Sigmoid colon (tissue), 7 donors: ENCODE measurements around the gene ARHGAP33. TPM values are rescaled to one million over a fixed set of nuclear protein-coding genes. Genes with fewer than 3 reads are reported as not detected.
A peak's percentile ranks its signal among the peaks of the same experiment; 100 is the strongest.

Experiments
- DNase-seq: peaks from one replicate; pipeline ENCODE4 v3.0.0-alpha.2; 2019
- H3K27ac ChIP-seq, 4 donors: fragments of 200-600 bp; sonication (generic); one replicate each; pipeline ENCODE4 v1.5.1; 2016 to 2019; ENCODE audit warnings: mild to moderate bottlenecking in 1 of 4
- H3K27me3 ChIP-seq, 3 donors: fragments of 200-600 bp; sonication (generic); one replicate each; pipeline ENCODE4 v1.5.1; 2019; ENCODE audit warnings: mild to moderate bottlenecking in 1 of 3
- H3K36me3 ChIP-seq, 4 donors: fragments of 200-600 bp; sonication (generic); one replicate each; pipeline ENCODE4 v1.5.1; 2016 to 2019
- H3K4me1 ChIP-seq, 4 donors: fragments of 200-600 bp; sonication (generic); one replicate each; pipeline ENCODE4 v1.5.1; 2017 to 2019
- H3K4me3 ChIP-seq, 4 donors: fragments of 200-600 bp; sonication (generic); one replicate each; pipeline ENCODE4 v1.5.1; 2017 to 2019; ENCODE audit warnings: mild to moderate bottlenecking in 2 of 4, moderate library complexity in 1 of 4
- H3K9me3 ChIP-seq, 4 donors: fragments of 200-600 bp in 3 of 4; sonication (generic) in 3 of 4; one replicate each; pipeline versions ENCODE4 v1.5.1 to v1.6.1; 2013 to 2019
- CTCF ChIP-seq, 4 experiments: fragments of 450-650 bp in 3 of 4; fragments of 200-600 bp in 1 of 4; IDR thresholded peaks; one replicate each; pipeline ENCODE4 v1.5.1; 2016 to 2019; ENCODE audit warnings: antibody characterized with exemption in 4 of 4, mild to moderate bottlenecking in 3 of 4, moderate library complexity in 2 of 4
- EP300 ChIP-seq, 4 donors: sonication (generic); formaldehyde crosslinking; IDR thresholded peaks; one replicate each; pipeline ENCODE4 v1.6.1; 2017; ENCODE audit warnings: antibody characterized with exemption in 4 of 4
- POLR2A ChIP-seq, 2 donors: fragments of 450-650 bp; IDR thresholded peaks; one replicate each; pipeline ENCODE4 v1.6.1; 2016; ENCODE audit warnings: antibody characterized with exemption in 2 of 2, mild to moderate bottlenecking in 2 of 2, moderate library complexity in 2 of 2
- POLR2AphosphoS5 ChIP-seq, 4 donors: sonication (generic); formaldehyde crosslinking; IDR thresholded peaks; one replicate each; pipeline ENCODE4 v1.6.1; 2017; ENCODE audit warnings: antibody characterized with exemption in 4 of 4
- WGBS, 2 donors: extraction: QIAGEN DNeasy Blood & Tissue Kit; methylation state at CpG; one replicate each; pipeline ENCODE4 v1.1.7; 2013; 5-methylcytosine and 5-hydroxymethylcytosine counted together
- intact Hi-C: fragments of 100-400 bp; cut with DNase I; formaldehyde crosslinking; loops from one replicate; pipeline ENCODE4 v1.15.1; 2023
- polyA plus RNA-seq, 3 donors: library from polyadenylated mRNA; stranded (reverse); fragments of 200-250 nt; gene quantifications; one replicate each; pipeline ENCODE4 v1.2.3, GENCODE V29; 2013
- total RNA-seq, 4 donors: library from RNA; depleted of rRNA; stranded (reverse); fragments of >200 nt; gene quantifications; one replicate each; pipeline ENCODE4 v1.1.0, GENCODE V29; 2016
- donor health status: healthy with polysubstance abuse.
- donor health status: Bipolar disorder and iron deficiency.
- donor health status: healthy.

ARHGAP33 gene
- total and polyA plus RNA-seq, 7 donors: 0.60 to 11.9 (median 6.1) TPM

- no peak for TF ChIP-seq CTCF (IDR thresholded peaks at IDR 0.05)
- peak; percentile 72 to 83 for TF ChIP-seq POLR2A (IDR thresholded peaks at IDR 0.05)
- no peak for TF ChIP-seq EP300 (IDR thresholded peaks at IDR 0.05)
- TF ChIP-seq POLR2AphosphoS5 (IDR thresholded peaks at IDR 0.05): peak; percentile 77 to 95 (median 86)
- Histone ChIP-seq H3K4me3 (peak within 1 kb of the TSS; percentile 79 to 86 (median 83)), H3K4me1 (peaks cover 0 to 63% (median 49%) of the 10 kb centered on the region in 4 donors), H3K27me3 (no peaks in the 10 kb centered on the region), H3K9me3 (no peaks in the 10 kb centered on the region), H3K36me3 (peaks cover 0 to 43% (median 18%) of the 10 kb centered on the region in 4 donors), H3K27ac (peak within 1 kb of the TSS; percentile 98 to 99 (median 99))
- intact Hi-C loops: loop anchor here (1.0 to 10.0 kb wide), 5 partner anchors 41 to 384 kb away; partner anchors contain the start of genes CAPNS1, COX6B1, THAP8 and WDR62
- 0% methylated on average over 53 of the region's 53 CpGs for WGBS, 2 donors
- peak; percentile 100 for DNase-seq
Observed at GRCh38 chr19:35757749-35758608, 17.4 kb upstream of the ARHGAP33 start, which contains the start of gene PROSER3. TSS of gene PROSER3 (plus strand) at chr19:35758176. CDS start at chr19:35758216, 40 bp downstream.

GRCh38 chr19:35759697-35760096 lies 15.7 kb upstream of the ARHGAP33 start:
- TF ChIP-seq POLR2A (IDR thresholded peaks at IDR 0.05) (no peak), CTCF (IDR thresholded peaks at IDR 0.05) (no peak), EP300 (IDR thresholded peaks at IDR 0.05) (no peak), POLR2AphosphoS5 (IDR thresholded peaks at IDR 0.05) (no peak)
- Histone ChIP-seq H3K27ac (no peak overlapping the region), H3K36me3 (peaks cover 0 to 43% (median 8%) of the 10 kb centered on the region in 4 donors), H3K4me3 (no peak overlapping the region), H3K4me1 (peaks cover 0 to 49% (median 37%) of the 10 kb centered on the region in 4 donors), H3K9me3 (no peaks in the 10 kb centered on the region), H3K27me3 (no peaks in the 10 kb centered on the region)
- WGBS, 2 donors: 96 to 100% methylated on average over 2 of the region's 2 CpGs
- intact Hi-C loops: loop anchor here (5.0 to 10.0 kb wide), 4 partner anchors 112 to 383 kb away; partner anchors contain the start of genes CAPNS1, COX6B1, THAP8 and WDR62
- DNase-seq: no peak

GRCh38 chr19:35760711-35761349 lies 14.5 kb upstream of the ARHGAP33 start:
- H3K36me3 ChIP-seq: peaks cover 0 to 55% (median 12%) of the 10 kb centered on the region in 4 donors
- DNase-seq: no peak
- peaks cover 0 to 39% (median 27%) of the 10 kb centered on the region in 4 donors for H3K4me1 ChIP-seq
- no peak overlapping the region for H3K4me3 ChIP-seq
- no peak overlapping the region for H3K27ac ChIP-seq
- intact Hi-C loops: no loop called here
- TF ChIP-seq POLR2AphosphoS5 (IDR thresholded peaks at IDR 0.05) (no peak), CTCF (IDR thresholded peaks at IDR 0.05) (no peak), EP300 (IDR thresholded peaks at IDR 0.05) (no peak), POLR2A (IDR thresholded peaks at IDR 0.05) (no peak)
- WGBS, 2 donors: 96 to 98% methylated on average over 4 of the region's 4 CpGs
- H3K27me3 ChIP-seq: no peaks in the 10 kb centered on the region
- no peaks in the 10 kb centered on the region for H3K9me3 ChIP-seq

- Histone ChIP-seq H3K4me1 (peaks cover 0 to 19% (median under 1%) of the 10 kb centered on the region in 4 donors), H3K4me3 (no peak overlapping the region), H3K27ac (no peak overlapping the region), H3K27me3 (no peaks in the 10 kb centered on the region), H3K9me3 (no peaks in the 10 kb centered on the region), H3K36me3 (peaks cover 0 to 59% (median 12%) of the 10 kb centered on the region in 4 donors)
- intact Hi-C loops: no loop called here
- TF ChIP-seq POLR2AphosphoS5 (IDR thresholded peaks at IDR 0.05): no peak
- TF ChIP-seq CTCF (IDR thresholded peaks at IDR 0.05): no peak
- 94 to 97% methylated on average over 17 of the region's 17 CpGs for WGBS, 2 donors
- no peak for DNase-seq
Observed at GRCh38 chr19:35764432-35765315, 10.7 kb upstream of the ARHGAP33 start.
